Measurements from ENCODE around the gene IMPG2.
A peak's percentile ranks its signal among the peaks of the same experiment; 100 is the strongest.

IMPG2 gene

GRCh38 chr3:101230618-101231017 lies 89.8 kb downstream of the IMPG2 start:
- no peak for DNase-seq

- no peak for DNase-seq
These were observed 90.7 kb downstream of the IMPG2 start for GRCh38 chr3:101229681-101230080.

GRCh38 chr3:101228441-101228840 lies 91.9 kb downstream of the IMPG2 start:
- no peak for DNase-seq

- DNase-seq: no peak
These were observed 95.6 kb downstream of the IMPG2 start for GRCh38 chr3:101224739-101225138.

GRCh38 chr3:101223016-101223415 lies 97.4 kb downstream of the IMPG2 start:
- DNase-seq: no peak

GRCh38 chr3:101219842-101220560 lies 100.4 kb downstream of the IMPG2 start:
- no peak for DNase-seq

GRCh38 chr3:101217472-101218245 lies 102.7 kb downstream of the IMPG2 start:
- DNase-seq: no peak

GRCh38 chr3:101216710-101217465 lies 103.5 kb downstream of the IMPG2 start:
- no peak for DNase-seq

- DNase-seq: no peak
These were observed 107.6 kb downstream of the IMPG2 start for GRCh38 chr3:101212730-101213129.

GRCh38 chr3:101204246-101204645 lies 116.1 kb downstream of the IMPG2 start:
- no peak for DNase-seq

- no peak for DNase-seq
These were observed 117.0 kb downstream of the IMPG2 start for GRCh38 chr3:101203411-101203810.

GRCh38 chr3:101202640-101203039 lies 117.7 kb downstream of the IMPG2 start:
- no peak for DNase-seq

- no peak for DNase-seq
These were observed 119.9 kb downstream of the IMPG2 start for GRCh38 chr3:101200461-101200860.

- DNase-seq: no peak
These were observed 124.2 kb downstream of the IMPG2 start for GRCh38 chr3:101195951-101196713.

- DNase-seq: no peak
These were observed 126.0 kb downstream of the IMPG2 start for GRCh38 chr3:101194392-101194791.

- no peak for DNase-seq
These were observed 126.4 kb downstream of the IMPG2 start for GRCh38 chr3:101193957-101194356.

GRCh38 chr3:101189796-101190195 lies 130.6 kb downstream of the IMPG2 start:
- DNase-seq: no peak

GRCh38 chr3:101189176-101189575 lies 131.2 kb downstream of the IMPG2 start:
- DNase-seq: no peak

GRCh38 chr3:101185341-101185740 lies 135.0 kb downstream of the IMPG2 start:
- no peak for DNase-seq

GRCh38 chr3:101184111-101184510 lies 136.3 kb downstream of the IMPG2 start:
- no peak for DNase-seq

- DNase-seq: peak; percentile 64
These were observed 137.2 kb downstream of the IMPG2 start for GRCh38 chr3:101183151-101183550.

- DNase-seq: peak; percentile 72
These were observed 137.6 kb downstream of the IMPG2 start for GRCh38 chr3:101182734-101183133.

- DNase-seq: no peak
These were observed 138.6 kb downstream of the IMPG2 start for GRCh38 chr3:101181801-101182200.

Measured in islet precursor cell (in vitro differentiated cells).